C4-2B (cell line): ENCODE results near the gene RUNDC3A.

ENCODE experiments used
- CTCF ChIP-seq: fragments of 450-650 bp; conservative IDR thresholded peaks from 2 replicates; pipeline ENCODE4 v1.5.1; 2017; ENCODE audit warnings: mild to moderate bottlenecking
- ZFX ChIP-seq: fragments of 450-650 bp; IDR thresholded peaks from 2 replicates; pipeline ENCODE4 v1.6.1; 2017

DNA sequence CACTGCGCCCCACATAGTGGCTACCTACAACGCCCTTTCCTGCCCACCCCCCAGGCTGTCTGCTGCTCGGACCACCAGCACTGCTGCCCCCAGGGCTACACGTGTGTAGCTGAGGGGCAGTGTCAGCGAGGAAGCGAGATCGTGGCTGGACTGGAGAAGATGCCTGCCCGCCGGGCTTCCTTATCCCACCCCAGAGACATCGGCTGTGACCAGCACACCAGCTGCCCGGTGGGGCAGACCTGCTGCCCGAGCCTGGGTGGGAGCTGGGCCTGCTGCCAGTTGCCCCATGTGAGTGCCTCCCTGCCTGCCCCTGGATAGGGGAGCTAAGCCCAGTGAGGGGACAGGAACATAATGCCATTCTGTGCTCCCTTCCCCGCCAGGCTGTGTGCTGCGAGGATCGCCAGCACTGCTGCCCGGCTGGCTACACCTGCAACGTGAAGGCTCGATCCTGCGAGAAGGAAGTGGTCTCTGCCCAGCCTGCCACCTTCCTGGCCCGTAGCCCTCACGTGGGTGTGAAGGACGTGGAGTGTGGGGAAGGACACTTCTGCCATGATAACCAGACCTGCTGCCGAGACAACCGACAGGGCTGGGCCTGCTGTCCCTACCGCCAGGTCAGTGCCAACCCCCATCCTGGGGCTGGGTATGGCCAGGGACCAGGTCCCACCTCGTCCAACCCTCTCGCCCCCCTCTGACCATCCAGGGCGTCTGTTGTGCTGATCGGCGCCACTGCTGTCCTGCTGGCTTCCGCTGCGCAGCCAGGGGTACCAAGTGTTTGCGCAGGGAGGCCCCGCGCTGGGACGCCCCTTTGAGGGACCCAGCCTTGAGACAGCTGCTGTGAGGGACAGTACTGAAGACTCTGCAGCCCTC, 43.8 kb downstream of the RUNDC3A start:
- TF ChIP-seq CTCF (no peak), ZFX (no peak)
